ENCODE data around the gene PPIAL4G. TPM values are rescaled to one million over a fixed set of nuclear protein-coding genes. Genes with fewer than 3 reads are reported as not detected.
"Not testable (repeated sequence)": the region's sequence is repeated elsewhere in the genome, so short reads cannot be mapped to it uniquely, and the experiment has no call there.

Gene PPIAL4G
- total RNA-seq, 1 donor from 2014 or later: 0.13 TPM

DNA sequence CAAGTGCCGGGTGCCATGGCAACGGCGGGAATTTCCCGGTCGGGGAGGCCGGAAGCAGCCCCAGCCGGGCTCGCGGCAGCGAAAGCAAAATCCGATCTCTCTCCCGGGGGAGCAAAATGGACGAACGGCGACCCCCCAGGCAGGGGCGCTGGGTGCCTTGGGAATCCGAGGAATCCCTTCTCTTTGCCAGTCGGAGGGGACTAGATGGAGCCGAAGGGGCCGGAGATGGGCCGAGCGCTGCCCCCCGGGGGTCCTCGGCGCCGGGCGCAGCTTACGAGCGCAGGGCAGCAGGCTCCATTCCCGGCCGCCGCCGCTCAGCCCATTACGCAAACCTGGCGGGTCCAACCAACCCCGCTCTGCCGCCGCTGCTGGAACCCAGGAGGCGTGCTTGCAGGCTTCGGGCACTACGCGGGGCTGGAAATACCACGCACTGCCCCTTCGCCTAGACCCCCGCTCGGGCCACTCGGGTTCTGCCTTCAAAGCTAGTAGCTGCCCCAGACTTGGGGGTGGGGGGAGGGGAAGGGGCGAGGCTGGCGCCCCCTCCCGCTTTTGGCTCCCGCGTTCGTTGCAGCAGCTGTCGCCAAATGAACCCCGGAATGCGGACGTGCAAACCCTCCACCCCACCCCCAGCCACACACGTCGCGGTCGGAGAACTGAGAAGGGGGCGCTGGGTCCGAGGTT is 24.1 kb downstream of the PPIAL4G start:
- H3K9me3 Mint-ChIP-seq: not testable (repeated sequence)

DNA sequence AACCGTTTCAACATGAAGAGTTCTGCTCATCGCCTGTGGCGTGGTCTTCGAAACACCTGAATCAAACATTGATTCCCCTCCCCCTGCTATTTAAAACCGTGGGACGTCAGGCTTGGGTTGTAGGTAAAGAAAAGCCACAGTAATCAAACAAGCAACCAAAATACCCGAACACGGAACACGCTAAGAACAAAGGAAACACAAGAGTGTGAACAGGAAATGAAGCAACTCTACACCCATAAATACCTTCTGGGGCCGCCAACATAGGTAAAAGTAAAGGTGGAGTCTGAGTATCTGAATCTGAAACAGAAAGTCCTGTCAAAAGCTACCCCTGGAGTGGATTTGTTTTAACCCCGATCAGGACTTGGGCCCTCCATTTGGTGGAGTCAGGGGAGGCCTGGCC is 24.7 kb downstream of the PPIAL4G start:
- H3K36me3 Mint-ChIP-seq; H3K27me3 Mint-ChIP-seq (ENCODE audit: low read depth); H3K4me1 Mint-ChIP-seq; H3K9me3 Mint-ChIP-seq; DNase-seq (ENCODE audit: low spot score in 2 of 2, unreplicated experiment in 2 of 2): not testable (repeated sequence)
- Mint-ChIP-seq H3K27ac (peak overlapping the region; percentile 97), H3K4me3 (peak overlapping the region; percentile 83)

More for the DNA sequence above, 24.1 kb downstream of the PPIAL4G start:
- H3K27ac Mint-ChIP-seq; H3K4me1 Mint-ChIP-seq; H3K36me3 Mint-ChIP-seq; H3K27me3 Mint-ChIP-seq (ENCODE audit: low read depth): not testable (repeated sequence)
- peak overlapping the region; percentile 71 for H3K4me3 Mint-ChIP-seq
- peak in 1 of 2 experiments; percentile 55 for DNase-seq (ENCODE audit: low spot score in 2 of 2, unreplicated experiment in 2 of 2)

DNA sequence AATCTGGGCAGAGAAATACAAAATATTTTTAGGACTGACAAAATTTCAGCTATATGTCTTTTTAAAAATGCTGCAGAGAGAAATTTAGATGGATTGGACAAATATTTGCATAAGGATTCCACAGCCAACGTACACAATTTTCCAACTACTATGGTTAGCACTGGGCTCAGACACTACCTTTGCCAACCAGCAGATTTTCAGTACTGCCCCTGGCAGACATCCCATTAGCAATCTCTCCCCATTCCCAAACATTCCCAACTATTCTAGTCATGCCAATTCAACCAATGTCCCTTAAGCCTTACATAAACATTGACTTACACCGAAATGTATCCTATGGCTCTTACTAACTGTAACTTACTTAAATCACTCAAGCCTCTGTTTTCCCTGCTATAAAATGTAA is 30.3 kb downstream of the PPIAL4G start:
- H3K27ac Mint-ChIP-seq; H3K9me3 Mint-ChIP-seq; H3K27me3 Mint-ChIP-seq (ENCODE audit: low read depth); H3K4me3 Mint-ChIP-seq; H3K36me3 Mint-ChIP-seq; H3K4me1 Mint-ChIP-seq; DNase-seq (ENCODE audit: low spot score in 2 of 2, unreplicated experiment in 2 of 2): not testable (repeated sequence)

DNA sequence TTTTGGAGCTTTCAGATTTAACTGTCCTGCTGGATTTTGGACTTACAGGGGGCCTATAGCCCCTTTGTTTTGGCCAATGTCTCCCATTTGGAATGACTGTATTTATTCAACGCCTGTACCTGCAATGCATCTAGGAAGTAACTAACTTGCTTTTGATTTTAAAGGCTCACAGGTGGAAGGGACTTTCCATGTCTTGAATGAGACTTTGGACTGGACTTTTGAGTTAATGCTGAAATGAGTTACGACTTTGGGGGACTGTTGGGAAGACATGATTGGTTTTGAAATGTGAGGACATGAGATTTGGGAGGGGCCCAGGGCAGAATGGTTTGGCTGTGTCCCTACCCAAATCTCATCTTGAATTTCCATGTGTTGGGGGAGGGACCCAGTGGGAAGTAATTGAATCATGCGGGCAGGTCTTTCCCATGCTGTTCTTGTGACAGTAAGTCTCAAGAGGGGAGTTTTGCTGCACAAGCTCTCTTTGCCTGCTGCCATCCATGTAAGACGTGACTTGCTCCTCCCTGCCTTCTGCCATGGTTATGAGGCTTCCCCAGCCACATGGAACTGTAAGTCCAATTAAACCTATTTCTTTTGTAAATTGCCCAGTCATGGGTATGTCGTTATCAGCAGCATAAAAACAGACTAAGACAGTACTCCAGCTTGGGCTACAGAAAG is 43.3 kb downstream of the PPIAL4G start:
- H3K4me1 Mint-ChIP-seq; DNase-seq (ENCODE audit: low spot score in 2 of 2, unreplicated experiment in 2 of 2); H3K4me3 Mint-ChIP-seq; H3K9me3 Mint-ChIP-seq; H3K27me3 Mint-ChIP-seq (ENCODE audit: low read depth); H3K27ac Mint-ChIP-seq; H3K36me3 Mint-ChIP-seq: not testable (repeated sequence)

DNA sequence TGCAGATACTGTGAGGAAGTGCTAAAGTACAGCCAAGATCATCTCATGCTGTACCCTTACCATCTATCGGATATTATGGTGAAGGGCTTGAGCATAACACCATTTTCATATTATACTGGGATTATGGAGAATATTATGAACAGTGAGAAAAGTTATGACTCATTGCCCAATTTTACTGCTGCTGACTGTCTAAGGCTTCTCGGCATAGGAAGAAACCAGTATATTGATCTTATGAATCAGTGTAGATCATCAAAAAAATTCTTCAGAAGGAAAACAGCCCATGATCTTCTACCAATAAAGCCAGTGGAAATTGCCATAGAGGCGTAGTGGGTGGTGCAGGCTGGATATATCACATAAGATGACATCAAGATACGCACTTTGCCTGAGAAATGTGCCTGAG is 47.7 kb downstream of the PPIAL4G start:
- H3K27ac Mint-ChIP-seq: no peak overlapping the region
- TF ChIP-seq, protein P1, sequence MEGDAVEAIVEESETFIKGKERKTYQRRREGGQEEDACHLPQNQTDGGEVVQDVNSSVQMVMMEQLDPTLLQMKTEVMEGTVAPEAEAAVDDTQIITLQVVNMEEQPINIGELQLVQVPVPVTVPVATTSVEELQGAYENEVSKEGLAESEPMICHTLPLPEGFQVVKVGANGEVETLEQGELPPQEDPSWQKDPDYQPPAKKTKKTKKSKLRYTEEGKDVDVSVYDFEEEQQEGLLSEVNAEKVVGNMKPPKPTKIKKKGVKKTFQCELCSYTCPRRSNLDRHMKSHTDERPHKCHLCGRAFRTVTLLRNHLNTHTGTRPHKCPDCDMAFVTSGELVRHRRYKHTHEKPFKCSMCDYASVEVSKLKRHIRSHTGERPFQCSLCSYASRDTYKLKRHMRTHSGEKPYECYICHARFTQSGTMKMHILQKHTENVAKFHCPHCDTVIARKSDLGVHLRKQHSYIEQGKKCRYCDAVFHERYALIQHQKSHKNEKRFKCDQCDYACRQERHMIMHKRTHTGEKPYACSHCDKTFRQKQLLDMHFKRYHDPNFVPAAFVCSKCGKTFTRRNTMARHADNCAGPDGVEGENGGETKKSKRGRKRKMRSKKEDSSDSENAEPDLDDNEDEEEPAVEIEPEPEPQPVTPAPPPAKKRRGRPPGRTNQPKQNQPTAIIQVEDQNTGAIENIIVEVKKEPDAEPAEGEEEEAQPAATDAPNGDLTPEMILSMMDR (IDR thresholded peaks at IDR 0.05; ENCODE audit: unreplicated experiment): no peak
- peaks cover 4% of the 10 kb centered on the region for H3K9me3 Mint-ChIP-seq
- no peak for DNase-seq (ENCODE audit: low spot score in 2 of 2, unreplicated experiment in 2 of 2)
- H3K27me3 Mint-ChIP-seq (ENCODE audit: low read depth): no peaks in the 10 kb centered on the region
- no peak overlapping the region for H3K4me3 Mint-ChIP-seq
- peaks cover 16% of the 10 kb centered on the region for H3K36me3 Mint-ChIP-seq
- no peaks in the 10 kb centered on the region for H3K4me1 Mint-ChIP-seq

DNA sequence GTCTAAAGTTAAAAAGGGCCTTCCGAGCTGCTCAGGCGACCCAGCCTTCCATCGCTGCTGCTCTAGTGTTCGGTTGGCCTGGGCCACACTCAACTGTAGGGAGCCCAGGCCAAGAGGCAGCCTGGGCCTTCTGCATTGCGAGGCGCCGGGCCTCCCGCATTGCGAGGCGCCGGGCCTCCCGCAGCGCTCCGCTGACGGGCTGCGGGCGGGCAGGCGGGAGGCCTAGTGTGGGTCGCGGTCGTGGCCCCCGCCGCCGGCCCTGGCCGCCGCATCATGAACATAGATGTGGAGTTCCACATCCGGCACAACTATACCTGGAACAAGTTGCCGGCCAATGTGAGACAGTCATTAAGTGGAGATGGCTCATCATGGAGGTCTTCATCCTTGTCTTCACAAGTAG is 48.3 kb downstream of the PPIAL4G start:
- H3K27me3 Mint-ChIP-seq (ENCODE audit: low read depth): no peaks in the 10 kb centered on the region
- peaks cover 16% of the 10 kb centered on the region for H3K36me3 Mint-ChIP-seq

DNA sequence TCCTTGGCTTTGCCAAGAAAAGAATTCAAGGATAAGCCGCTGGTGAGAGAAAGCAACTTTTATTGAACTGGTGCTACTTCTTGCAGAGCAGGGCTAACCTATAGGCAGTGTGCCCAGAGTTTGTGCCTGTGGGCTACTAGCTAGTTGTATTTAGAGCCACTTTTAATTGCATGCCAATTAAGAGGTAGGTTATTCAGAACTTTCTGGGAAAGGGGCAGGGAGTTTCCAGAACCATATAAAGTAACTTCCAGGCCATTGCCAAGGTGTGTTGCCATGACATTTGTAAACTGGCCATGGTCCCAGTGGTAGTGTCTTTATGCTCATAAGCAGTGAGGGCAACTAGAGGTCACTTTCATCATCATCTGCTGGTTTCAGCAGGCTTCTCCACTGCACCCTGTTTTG is 50.2 kb downstream of the PPIAL4G start:
- not testable (repeated sequence) for H3K4me3 Mint-ChIP-seq; H3K4me1 Mint-ChIP-seq; DNase-seq (ENCODE audit: low spot score in 2 of 2, unreplicated experiment in 2 of 2); H3K27me3 Mint-ChIP-seq (ENCODE audit: low read depth); H3K9me3 Mint-ChIP-seq; H3K27ac Mint-ChIP-seq
- peaks cover 29% of the 10 kb centered on the region for H3K36me3 Mint-ChIP-seq

More for the DNA sequence above, 48.3 kb downstream of the PPIAL4G start:
- no peak for DNase-seq (ENCODE audit: low spot score in 2 of 2, unreplicated experiment in 2 of 2)
- TF ChIP-seq, protein P1 (IDR thresholded peaks at IDR 0.05; ENCODE audit: unreplicated experiment): no peak
- no peak overlapping the region for H3K4me3 Mint-ChIP-seq
- no peaks in the 10 kb centered on the region for H3K4me1 Mint-ChIP-seq
- no peak overlapping the region for H3K27ac Mint-ChIP-seq
- peaks cover 3% of the 10 kb centered on the region for H3K9me3 Mint-ChIP-seq

Other genes starting within 250 kb of the PPIAL4G start
- gene NBPF14, start 112.7 kb upstream of the PPIAL4G start, total RNA-seq: 31.4 to 38.3 TPM (median 36.2 TPM) in 3 replicates

All from mesothelial cell of epicardium (in vitro differentiated cells).